Prostate gland (tissue), 2 donors: ENCODE results near the gene DHX30.
A peak's percentile ranks its signal among the peaks of the same experiment; 100 is the strongest.

Source experiments
- CTCF ChIP-seq, 4 experiments: fragments of 200-600 bp in 2 of 4; fragments of 450-650 bp in 2 of 4; sonication (generic) in 2 of 4; IDR thresholded peaks; 1 replicate in 3 of 4; 2 replicates in 1 of 4; pipeline ENCODE4 v1.5.1; 2016 to 2019; ENCODE audit warnings: antibody characterized with exemption in 4 of 4, mild to moderate bottlenecking in 2 of 4, moderate library complexity in 2 of 4
- POLR2A ChIP-seq: fragments of 450-650 bp; IDR thresholded peaks from one replicate; pipeline ENCODE4 v1.6.1; 2016; ENCODE audit warnings: antibody characterized with exemption, mild to moderate bottlenecking

GRCh38 chr3:47802734-47803479 is at the start of gene DHX30:
- TF ChIP-seq CTCF (IDR thresholded peaks at IDR 0.05), result no peak
- peak; percentile 84 for TF ChIP-seq POLR2A
